ENCODE measurements around the gene TMED7.

DNA sequence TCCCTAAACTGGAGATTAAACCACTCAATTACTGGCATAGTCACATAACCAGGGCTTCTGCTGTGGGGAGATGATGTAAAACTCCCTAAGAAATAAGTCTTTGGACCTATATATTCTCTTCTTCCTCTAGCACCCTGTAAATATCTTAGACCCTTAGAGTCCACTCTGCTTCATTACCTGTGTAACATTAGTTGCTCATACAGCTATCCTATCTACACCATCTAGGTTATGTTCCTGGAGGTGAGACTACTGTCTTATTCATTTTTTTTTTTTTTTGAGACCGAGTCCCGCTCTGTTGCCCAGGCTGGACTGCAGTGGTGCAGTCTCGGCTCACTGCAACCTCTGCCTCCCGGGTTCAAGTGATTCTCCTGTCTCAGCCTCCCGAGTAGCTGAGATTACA is 14.0 kb downstream of the TMED7 start:
- TF ChIP-seq MAFG (CRISPR knock-in tag; IDR thresholded peaks at IDR 0.05), result no peak
- no peak for TF ChIP-seq ZNF350 (CRISPR knock-in tag; IDR thresholded peaks at IDR 0.05; ENCODE audit: borderline replicate concordance, low read depth)
- TF ChIP-seq, protein P1, sequence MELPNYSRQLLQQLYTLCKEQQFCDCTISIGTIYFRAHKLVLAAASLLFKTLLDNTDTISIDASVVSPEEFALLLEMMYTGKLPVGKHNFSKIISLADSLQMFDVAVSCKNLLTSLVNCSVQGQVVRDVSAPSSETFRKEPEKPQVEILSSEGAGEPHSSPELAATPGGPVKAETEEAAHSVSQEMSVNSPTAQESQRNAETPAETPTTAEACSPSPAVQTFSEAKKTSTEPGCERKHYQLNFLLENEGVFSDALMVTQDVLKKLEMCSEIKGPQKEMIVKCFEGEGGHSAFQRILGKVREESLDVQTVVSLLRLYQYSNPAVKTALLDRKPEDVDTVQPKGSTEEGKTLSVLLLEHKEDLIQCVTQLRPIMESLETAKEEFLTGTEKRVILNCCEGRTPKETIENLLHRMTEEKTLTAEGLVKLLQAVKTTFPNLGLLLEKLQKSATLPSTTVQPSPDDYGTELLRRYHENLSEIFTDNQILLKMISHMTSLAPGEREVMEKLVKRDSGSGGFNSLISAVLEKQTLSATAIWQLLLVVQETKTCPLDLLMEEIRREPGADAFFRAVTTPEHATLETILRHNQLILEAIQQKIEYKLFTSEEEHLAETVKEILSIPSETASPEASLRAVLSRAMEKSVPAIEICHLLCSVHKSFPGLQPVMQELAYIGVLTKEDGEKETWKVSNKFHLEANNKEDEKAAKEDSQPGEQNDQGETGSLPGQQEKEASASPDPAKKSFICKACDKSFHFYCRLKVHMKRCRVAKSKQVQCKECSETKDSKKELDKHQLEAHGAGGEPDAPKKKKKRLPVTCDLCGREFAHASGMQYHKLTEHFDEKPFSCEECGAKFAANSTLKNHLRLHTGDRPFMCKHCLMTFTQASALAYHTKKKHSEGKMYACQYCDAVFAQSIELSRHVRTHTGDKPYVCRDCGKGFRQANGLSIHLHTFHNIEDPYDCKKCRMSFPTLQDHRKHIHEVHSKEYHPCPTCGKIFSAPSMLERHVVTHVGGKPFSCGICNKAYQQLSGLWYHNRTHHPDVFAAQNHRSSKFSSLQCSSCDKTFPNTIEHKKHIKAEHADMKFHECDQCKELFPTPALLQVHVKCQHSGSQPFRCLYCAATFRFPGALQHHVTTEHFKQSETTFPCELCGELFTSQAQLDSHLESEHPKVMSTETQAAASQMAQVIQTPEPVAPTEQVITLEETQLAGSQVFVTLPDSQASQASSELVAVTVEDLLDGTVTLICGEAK (IDR thresholded peaks at IDR 0.05), result no peak
- TF ChIP-seq, protein P1 (CRISPR knock-in tag; IDR thresholded peaks at IDR 0.05), result no peak
- TF ChIP-seq RFX5 (IDR thresholded peaks at IDR 0.05; ENCODE audit: low read depth, low read length), result no peak
- TF ChIP-seq POLR2AphosphoS5 (IDR thresholded peaks at IDR 0.05; ENCODE audit: low read depth, low read length), result no peak

Measured in HepG2 (cell line).